ENCODE data around the gene CHRM1.

The CHRM1 gene

GRCh38 chr11:62902932-62903331 lies 18.2 kb downstream of the CHRM1 start:
- no peak overlapping the region for H3K9ac ChIP-seq (ENCODE audit: low read depth in 1 of 2, low read length in 2 of 2)

DNA sequence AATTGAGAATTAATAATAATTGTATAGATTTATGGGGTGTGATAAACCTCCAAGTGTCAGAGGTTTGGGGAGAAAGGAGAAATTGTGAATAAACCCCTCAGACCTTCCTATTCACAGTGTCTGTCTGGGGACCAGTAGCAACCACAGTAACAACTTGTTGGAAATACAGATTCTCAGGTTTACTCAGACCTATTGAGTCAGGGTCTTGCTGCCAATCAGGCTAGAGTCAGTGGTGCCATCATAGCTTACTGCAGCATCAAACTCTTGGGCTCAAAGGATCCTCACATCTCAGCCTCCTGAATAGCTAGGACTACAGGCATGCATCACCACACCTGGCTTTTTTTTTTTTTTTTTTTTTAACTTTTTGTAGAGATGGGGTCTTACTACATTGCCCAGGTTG lies 23.1 kb downstream of the CHRM1 start:
- no peak overlapping the region for H3K4me3 ChIP-seq (ENCODE audit: low read length in 2 of 2)
- H3K9me3 ChIP-seq (ENCODE audit: control insufficient read depth in 2 of 2, low read length in 2 of 2): no peaks in the 10 kb centered on the region
- H3K27me3 ChIP-seq (ENCODE audit: control insufficient read depth in 2 of 2, insufficient read depth in 2 of 2, low read length in 2 of 2): peaks cover 0 to 5% of the 10 kb centered on the region in 2 donors
- H3K36me3 ChIP-seq (ENCODE audit: control insufficient read depth in 2 of 2, insufficient read depth in 2 of 2, low read length in 2 of 2): no peaks in the 10 kb centered on the region
- no peak overlapping the region for H3K9ac ChIP-seq (ENCODE audit: low read depth in 1 of 2, low read length in 2 of 2)
- H3K4me1 ChIP-seq (ENCODE audit: control insufficient read depth in 2 of 2, insufficient read depth in 2 of 2, low read length in 2 of 2): no peaks in the 10 kb centered on the region
- H3K27ac ChIP-seq (ENCODE audit: low read depth in 2 of 2, low read length in 2 of 2): no peak overlapping the region

More at GRCh38 chr11:62902932-62903331, 18.2 kb downstream of the CHRM1 start:
- no peaks in the 10 kb centered on the region for H3K4me1 ChIP-seq (ENCODE audit: control insufficient read depth in 2 of 2, insufficient read depth in 2 of 2, low read length in 2 of 2)
- H3K36me3 ChIP-seq (ENCODE audit: control insufficient read depth in 2 of 2, insufficient read depth in 2 of 2, low read length in 2 of 2): no peaks in the 10 kb centered on the region
- H3K27ac ChIP-seq (ENCODE audit: low read depth in 2 of 2, low read length in 2 of 2): no peak overlapping the region
- no peaks in the 10 kb centered on the region for H3K9me3 ChIP-seq (ENCODE audit: control insufficient read depth in 2 of 2, low read length in 2 of 2)
- H3K27me3 ChIP-seq (ENCODE audit: control insufficient read depth in 2 of 2, insufficient read depth in 2 of 2, low read length in 2 of 2): peaks cover 0 to 5% of the 10 kb centered on the region in 2 donors
- no peak overlapping the region for H3K4me3 ChIP-seq (ENCODE audit: low read length in 2 of 2)

DNA sequence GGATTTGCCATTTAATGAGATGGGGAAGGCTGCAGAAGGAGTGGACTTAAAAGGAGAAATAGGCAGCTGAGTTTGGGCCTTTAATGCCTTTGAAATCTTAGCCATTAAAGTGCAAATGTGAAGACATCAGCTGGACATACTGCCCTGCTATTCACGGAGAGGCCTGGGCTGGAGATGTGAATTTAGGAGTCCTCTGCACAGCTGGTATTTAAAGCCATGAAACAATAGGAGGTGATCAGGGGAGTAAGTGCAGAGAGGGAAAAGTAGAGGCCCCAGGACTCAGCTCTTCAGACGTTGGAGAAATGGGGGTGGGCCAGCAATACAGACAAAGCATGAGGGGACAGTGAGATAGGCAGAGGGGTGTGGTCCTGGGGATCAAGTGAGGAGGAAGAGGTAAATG lies 23.9 kb downstream of the CHRM1 start:
- no peaks in the 10 kb centered on the region for H3K9me3 ChIP-seq (ENCODE audit: control insufficient read depth in 2 of 2, low read length in 2 of 2)
- no peak overlapping the region for H3K27ac ChIP-seq (ENCODE audit: low read depth in 2 of 2, low read length in 2 of 2)

GRCh38 chr11:62896049-62896448 lies 25.1 kb downstream of the CHRM1 start:
- H3K27ac ChIP-seq (ENCODE audit: low read depth in 2 of 2, low read length in 2 of 2): no peak overlapping the region
- H3K36me3 ChIP-seq (ENCODE audit: control insufficient read depth in 2 of 2, insufficient read depth in 2 of 2, low read length in 2 of 2): no peaks in the 10 kb centered on the region
- no peaks in the 10 kb centered on the region for H3K9me3 ChIP-seq (ENCODE audit: control insufficient read depth in 2 of 2, low read length in 2 of 2)
- no peak overlapping the region for H3K9ac ChIP-seq (ENCODE audit: low read depth in 1 of 2, low read length in 2 of 2)
- H3K4me1 ChIP-seq (ENCODE audit: control insufficient read depth in 2 of 2, insufficient read depth in 2 of 2, low read length in 2 of 2): peaks cover 0 to 3% of the 10 kb centered on the region in 2 donors
- H3K4me3 ChIP-seq (ENCODE audit: low read length in 2 of 2): no peak overlapping the region
- no peaks in the 10 kb centered on the region for H3K27me3 ChIP-seq (ENCODE audit: control insufficient read depth in 2 of 2, insufficient read depth in 2 of 2, low read length in 2 of 2)

More for the DNA sequence above, 23.9 kb downstream of the CHRM1 start:
- H3K4me3 ChIP-seq (ENCODE audit: low read length in 2 of 2): no peak overlapping the region
- H3K4me1 ChIP-seq (ENCODE audit: control insufficient read depth in 2 of 2, insufficient read depth in 2 of 2, low read length in 2 of 2): no peaks in the 10 kb centered on the region
- H3K36me3 ChIP-seq (ENCODE audit: control insufficient read depth in 2 of 2, insufficient read depth in 2 of 2, low read length in 2 of 2): no peaks in the 10 kb centered on the region
- no peak overlapping the region for H3K9ac ChIP-seq (ENCODE audit: low read depth in 1 of 2, low read length in 2 of 2)
- H3K27me3 ChIP-seq (ENCODE audit: control insufficient read depth in 2 of 2, insufficient read depth in 2 of 2, low read length in 2 of 2): peaks cover 0 to under 1% of the 10 kb centered on the region in 2 donors

DNA sequence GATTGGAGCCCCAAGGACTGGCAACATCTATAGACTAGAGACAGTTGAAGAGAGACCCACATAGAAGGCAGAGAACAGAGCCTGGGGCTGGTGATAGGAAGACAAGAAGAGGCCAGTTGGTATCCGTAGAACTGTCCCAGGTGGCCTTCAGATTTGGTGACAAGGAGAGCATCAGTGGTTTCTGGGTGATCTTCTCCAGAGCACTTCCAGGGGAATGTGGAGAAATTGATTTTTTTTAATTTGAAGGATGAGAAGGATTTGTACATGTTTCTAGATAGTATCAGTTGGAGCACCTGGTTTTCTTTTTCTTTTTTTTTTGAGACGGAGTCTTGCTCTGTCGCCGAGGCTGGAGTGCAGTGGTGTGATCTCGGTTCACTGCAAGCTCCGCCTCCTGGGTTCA lies 25.7 kb downstream of the CHRM1 start:
- H3K36me3 ChIP-seq (ENCODE audit: control insufficient read depth in 2 of 2, insufficient read depth in 2 of 2, low read length in 2 of 2): no peaks in the 10 kb centered on the region
- H3K27me3 ChIP-seq (ENCODE audit: control insufficient read depth in 2 of 2, insufficient read depth in 2 of 2, low read length in 2 of 2): no peaks in the 10 kb centered on the region
- H3K4me1 ChIP-seq (ENCODE audit: control insufficient read depth in 2 of 2, insufficient read depth in 2 of 2, low read length in 2 of 2): peaks cover 2 to 3% of the 10 kb centered on the region in 2 donors
- H3K9ac ChIP-seq (ENCODE audit: low read depth in 1 of 2, low read length in 2 of 2): no peak overlapping the region
- H3K27ac ChIP-seq (ENCODE audit: low read depth in 2 of 2, low read length in 2 of 2): no peak overlapping the region
- no peaks in the 10 kb centered on the region for H3K9me3 ChIP-seq (ENCODE audit: control insufficient read depth in 2 of 2, low read length in 2 of 2)
- H3K4me3 ChIP-seq (ENCODE audit: low read length in 2 of 2): no peak overlapping the region

- no peaks in the 10 kb centered on the region for H3K9me3 ChIP-seq (ENCODE audit: control insufficient read depth in 2 of 2, low read length in 2 of 2)
- no peak overlapping the region for H3K9ac ChIP-seq (ENCODE audit: low read depth in 1 of 2, low read length in 2 of 2)
- H3K4me3 ChIP-seq (ENCODE audit: low read length in 2 of 2): no peak overlapping the region
- peaks cover 12 to 18% of the 10 kb centered on the region in 2 donors for H3K4me1 ChIP-seq (ENCODE audit: control insufficient read depth in 2 of 2, insufficient read depth in 2 of 2, low read length in 2 of 2)
- H3K27me3 ChIP-seq (ENCODE audit: control insufficient read depth in 2 of 2, insufficient read depth in 2 of 2, low read length in 2 of 2): no peaks in the 10 kb centered on the region
- H3K27ac ChIP-seq (ENCODE audit: low read depth in 2 of 2, low read length in 2 of 2): no peak overlapping the region
- peaks cover 17 to 21% of the 10 kb centered on the region in 2 donors for H3K36me3 ChIP-seq (ENCODE audit: control insufficient read depth in 2 of 2, insufficient read depth in 2 of 2, low read length in 2 of 2)
Measured at GRCh38 chr11:62892077-62892922, 28.9 kb downstream of the CHRM1 start.

- Histone ChIP-seq H3K9me3 (ENCODE audit: control insufficient read depth in 2 of 2, low read length in 2 of 2) (no peaks in the 10 kb centered on the region), H3K4me3 (ENCODE audit: low read length in 2 of 2) (no peak overlapping the region), H3K27ac (ENCODE audit: low read depth in 2 of 2, low read length in 2 of 2) (peak overlapping the region; percentile 56 to 65), H3K36me3 (ENCODE audit: control insufficient read depth in 2 of 2, insufficient read depth in 2 of 2, low read length in 2 of 2) (peaks cover 40 to 45% of the 10 kb centered on the region in 2 donors), H3K9ac (ENCODE audit: low read depth in 1 of 2, low read length in 2 of 2) (no peak overlapping the region), H3K4me1 (ENCODE audit: control insufficient read depth in 2 of 2, insufficient read depth in 2 of 2, low read length in 2 of 2) (peaks cover 12 to 21% of the 10 kb centered on the region in 2 donors), H3K27me3 (ENCODE audit: control insufficient read depth in 2 of 2, insufficient read depth in 2 of 2, low read length in 2 of 2) (no peaks in the 10 kb centered on the region)
Measured at GRCh38 chr11:62889484-62890437, 31.4 kb downstream of the CHRM1 start.

- no peaks in the 10 kb centered on the region for H3K27me3 ChIP-seq (ENCODE audit: control insufficient read depth in 2 of 2, insufficient read depth in 2 of 2, low read length in 2 of 2)
- H3K9ac ChIP-seq (ENCODE audit: low read depth in 1 of 2, low read length in 2 of 2): no peak overlapping the region
- peak overlapping the region; percentile 56 to 65 for H3K27ac ChIP-seq (ENCODE audit: low read depth in 2 of 2, low read length in 2 of 2)
- H3K4me3 ChIP-seq (ENCODE audit: low read length in 2 of 2): no peak overlapping the region
- no peaks in the 10 kb centered on the region for H3K9me3 ChIP-seq (ENCODE audit: control insufficient read depth in 2 of 2, low read length in 2 of 2)
- peaks cover 12 to 21% of the 10 kb centered on the region in 2 donors for H3K4me1 ChIP-seq (ENCODE audit: control insufficient read depth in 2 of 2, insufficient read depth in 2 of 2, low read length in 2 of 2)
- H3K36me3 ChIP-seq (ENCODE audit: control insufficient read depth in 2 of 2, insufficient read depth in 2 of 2, low read length in 2 of 2): peaks cover 45 to 50% of the 10 kb centered on the region in 2 donors
Measured at GRCh38 chr11:62889126-62889483, 32.1 kb downstream of the CHRM1 start.

GRCh38 chr11:62888406-62888805 lies 32.8 kb downstream of the CHRM1 start:
- no peaks in the 10 kb centered on the region for H3K9me3 ChIP-seq (ENCODE audit: control insufficient read depth in 2 of 2, low read length in 2 of 2)
- H3K27me3 ChIP-seq (ENCODE audit: control insufficient read depth in 2 of 2, insufficient read depth in 2 of 2, low read length in 2 of 2): no peaks in the 10 kb centered on the region
- no peak overlapping the region for H3K4me3 ChIP-seq (ENCODE audit: low read length in 2 of 2)
- H3K4me1 ChIP-seq (ENCODE audit: control insufficient read depth in 2 of 2, insufficient read depth in 2 of 2, low read length in 2 of 2): peaks cover 17 to 21% of the 10 kb centered on the region in 2 donors
- H3K9ac ChIP-seq (ENCODE audit: low read depth in 1 of 2, low read length in 2 of 2): no peak overlapping the region
- H3K36me3 ChIP-seq (ENCODE audit: control insufficient read depth in 2 of 2, insufficient read depth in 2 of 2, low read length in 2 of 2): peaks cover 52 to 57% of the 10 kb centered on the region in 2 donors
- H3K27ac ChIP-seq (ENCODE audit: low read depth in 2 of 2, low read length in 2 of 2): no peak overlapping the region
